DND-41 (cell line): ENCODE data around the gene FAM219A.
A peak's percentile ranks its signal among the peaks of the same experiment; 100 is the strongest.

Experiments
- ATAC-seq: fragments of 200-7000 bp; cut with Tn5 transposase; 3 replicates; pipeline ENCODE4 v1.9.1; 2021; ENCODE audit warnings: low read depth; ENCODE audit not compliant: insufficient read depth
- DNase-seq: peaks from one replicate; pipeline ENCODE4 v3.0.0-alpha.2; 2020
- H2AFZ ChIP-seq: 2 replicates; pipeline ENCODE4 v1.6.0; 2012; ENCODE audit warnings: low read depth, low read length
- H3K27ac ChIP-seq: 2 replicates; pipeline ENCODE4 v1.5.1; 2012; ENCODE audit warnings: low read length, inconsistent platforms
- H3K27me3 ChIP-seq: fragments of 200-600 bp; sonication (generic); 2 replicates; pipeline ENCODE4 v1.6.0; 2012; ENCODE audit warnings: low read length, mild to moderate bottlenecking, inconsistent platforms; ENCODE audit not compliant: insufficient read depth, poor library complexity
- H3K36me3 ChIP-seq: 2 replicates; pipeline ENCODE4 v1.5.1; 2012; ENCODE audit warnings: low read length, inconsistent platforms; ENCODE audit not compliant: insufficient read depth
- H3K4me1 ChIP-seq: 2 replicates; pipeline ENCODE4 v1.5.1; 2012; ENCODE audit warnings: mild to moderate bottlenecking, low read length; ENCODE audit not compliant: insufficient read depth
- H3K4me2 ChIP-seq: 2 replicates; pipeline ENCODE4 v1.6.0; 2012; ENCODE audit warnings: mild to moderate bottlenecking, moderate library complexity, low read length, inconsistent platforms; ENCODE audit not compliant: insufficient read depth
- H3K4me3 ChIP-seq, 2 experiments: fragments of 200-600 bp in 1 of 2; shearing (Covaris generic) in 1 of 2; 2 replicates each; pipeline ENCODE4 v1.5.1; 2012 to 2016; ENCODE audit warnings: inconsistent platforms in 2 of 2, low read length in 2 of 2, mild to moderate bottlenecking in 2 of 2, low read depth in 1 of 2, moderate library complexity in 1 of 2
- H3K79me2 ChIP-seq: 2 replicates; pipeline ENCODE4 v1.6.0; 2012; ENCODE audit warnings: low read length, inconsistent platforms; ENCODE audit not compliant: insufficient read depth
- H3K9ac ChIP-seq: 2 replicates; pipeline ENCODE4 v1.6.0; 2012; ENCODE audit warnings: low read depth, mild to moderate bottlenecking, inconsistent platforms, low read length, moderate library complexity
- H3K9me3 ChIP-seq: 2 replicates; pipeline ENCODE4 v1.5.1; 2012; ENCODE audit warnings: low read length, moderate library complexity, mild to moderate bottlenecking, inconsistent platforms; ENCODE audit not compliant: insufficient read depth, severe bottlenecking
- H4K20me1 ChIP-seq: 2 replicates; pipeline ENCODE4 v1.6.0; 2012; ENCODE audit warnings: low read length; ENCODE audit not compliant: insufficient read depth
- EZH2 ChIP-seq: IDR thresholded peaks from 3 replicates; pipeline ENCODE4 v1.6.1; 2012; ENCODE audit warnings: borderline replicate concordance, low read depth, mild to moderate bottlenecking, moderate library complexity, low read length, inconsistent platforms; ENCODE audit not compliant: severe bottlenecking
- TF ChIP-seq, protein P1 (sequence below): IDR thresholded peaks from 2 replicates; pipeline ENCODE4 v1.5.1; 2012; ENCODE audit warnings: borderline replicate concordance, low read length, moderate library complexity, mild to moderate bottlenecking; ENCODE audit not compliant: poor library complexity, severe bottlenecking; ENCODE audit errors: extremely low read depth

Gene FAM219A

DNA sequence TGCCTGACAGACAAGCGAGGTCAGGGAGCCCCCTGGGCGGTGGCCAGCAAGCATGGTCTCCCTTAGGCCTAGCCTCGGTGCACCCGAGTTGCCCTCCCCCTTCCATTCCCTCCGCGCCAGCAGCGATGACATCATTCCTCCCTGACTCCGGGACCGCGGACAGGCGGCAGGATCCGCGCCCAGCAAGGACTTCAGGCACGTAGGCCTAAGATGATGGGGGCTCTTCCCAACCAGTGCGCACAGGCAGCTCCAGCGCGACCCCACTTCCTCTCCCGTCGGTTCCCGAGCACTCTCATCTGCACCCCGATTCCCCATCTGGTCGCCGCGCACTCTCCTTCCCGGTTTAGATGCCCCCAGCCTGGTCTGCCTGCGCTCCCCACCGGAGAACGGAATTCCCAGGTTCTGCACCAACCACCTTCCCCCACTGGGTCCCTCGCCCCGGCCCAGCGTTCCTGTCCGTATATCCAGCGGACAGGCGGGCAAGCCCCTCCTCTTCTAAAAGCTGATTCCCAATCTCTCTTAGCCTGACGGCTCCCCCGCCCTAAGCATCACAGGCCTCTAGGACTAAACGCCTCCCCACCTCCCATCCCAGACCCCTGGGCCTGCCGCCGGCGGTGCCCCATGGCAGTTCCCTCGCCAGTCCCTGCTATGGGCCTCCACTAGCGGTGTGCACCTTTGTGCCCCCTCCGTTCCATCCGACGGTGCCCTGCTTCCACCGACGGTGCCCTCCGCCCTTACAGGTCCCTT is 931 bp downstream of the FAM219A start:
- peaks cover 35% of the 10 kb centered on the region for H4K20me1 ChIP-seq
- peak overlapping the region; percentile 55 for H3K27ac ChIP-seq
- TF ChIP-seq EZH2 = no peak
- TF ChIP-seq, protein P1, sequence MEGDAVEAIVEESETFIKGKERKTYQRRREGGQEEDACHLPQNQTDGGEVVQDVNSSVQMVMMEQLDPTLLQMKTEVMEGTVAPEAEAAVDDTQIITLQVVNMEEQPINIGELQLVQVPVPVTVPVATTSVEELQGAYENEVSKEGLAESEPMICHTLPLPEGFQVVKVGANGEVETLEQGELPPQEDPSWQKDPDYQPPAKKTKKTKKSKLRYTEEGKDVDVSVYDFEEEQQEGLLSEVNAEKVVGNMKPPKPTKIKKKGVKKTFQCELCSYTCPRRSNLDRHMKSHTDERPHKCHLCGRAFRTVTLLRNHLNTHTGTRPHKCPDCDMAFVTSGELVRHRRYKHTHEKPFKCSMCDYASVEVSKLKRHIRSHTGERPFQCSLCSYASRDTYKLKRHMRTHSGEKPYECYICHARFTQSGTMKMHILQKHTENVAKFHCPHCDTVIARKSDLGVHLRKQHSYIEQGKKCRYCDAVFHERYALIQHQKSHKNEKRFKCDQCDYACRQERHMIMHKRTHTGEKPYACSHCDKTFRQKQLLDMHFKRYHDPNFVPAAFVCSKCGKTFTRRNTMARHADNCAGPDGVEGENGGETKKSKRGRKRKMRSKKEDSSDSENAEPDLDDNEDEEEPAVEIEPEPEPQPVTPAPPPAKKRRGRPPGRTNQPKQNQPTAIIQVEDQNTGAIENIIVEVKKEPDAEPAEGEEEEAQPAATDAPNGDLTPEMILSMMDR = no peak
- H2AFZ ChIP-seq = peak overlapping the region; percentile 55
- H3K36me3 ChIP-seq = no peaks in the 10 kb centered on the region
- no peak for DNase-seq
- H3K9me3 ChIP-seq = no peaks in the 10 kb centered on the region
- H3K79me2 ChIP-seq = peaks cover 33% of the 10 kb centered on the region
- no peak for ATAC-seq
- peaks cover 5% of the 10 kb centered on the region for H3K27me3 ChIP-seq
- peak overlapping the region; percentile 65 for H3K9ac ChIP-seq
- peak overlapping the region; percentile 96 for H3K4me2 ChIP-seq
- peak overlapping the region; percentile 63 to 95; a peak in 3 of 4 replicates for H3K4me3 ChIP-seq
- H3K4me1 ChIP-seq = peaks cover 26% of the 10 kb centered on the region

- H3K4me1 ChIP-seq = peaks cover 26% of the 10 kb centered on the region
- peaks cover 33% of the 10 kb centered on the region for H3K79me2 ChIP-seq
- H4K20me1 ChIP-seq = peaks cover 41% of the 10 kb centered on the region
- H3K9ac ChIP-seq = peak overlapping the region; percentile 65; the same call in 1 of the 2 replicates
- H3K9me3 ChIP-seq = no peaks in the 10 kb centered on the region
- H3K4me2 ChIP-seq = peak overlapping the region; percentile 96
- no peaks in the 10 kb centered on the region for H3K36me3 ChIP-seq
- TF ChIP-seq, protein P1 = no peak
- TF ChIP-seq EZH2 = no peak
- ATAC-seq (no peak), DNase-seq (no peak)
- no peak overlapping the region; the same call in 1 of the 2 replicates for H3K27ac ChIP-seq
- H3K27me3 ChIP-seq = peaks cover 2% of the 10 kb centered on the region
- H2AFZ ChIP-seq = no peak overlapping the region
- H3K4me3 ChIP-seq = peak overlapping the region in 1 of 2 experiments; percentile 95; a peak in 2 of 4 replicates
These were observed 1.6 kb downstream of the FAM219A start for GRCh38 chr9:34456746-34457145.

GRCh38 chr9:34456151-34456550 is 2.2 kb downstream of the FAM219A start:
- no peak overlapping the region for H3K27ac ChIP-seq
- TF ChIP-seq EZH2 = no peak
- TF ChIP-seq, protein P1 = no peak
- H3K9me3 ChIP-seq = no peaks in the 10 kb centered on the region
- H3K4me3 ChIP-seq = no peak overlapping the region
- peaks cover 38% of the 10 kb centered on the region for H3K79me2 ChIP-seq
- no peak overlapping the region for H3K9ac ChIP-seq
- peak overlapping the region; percentile 96; the same call in 1 of the 2 replicates for H3K4me2 ChIP-seq
- H3K4me1 ChIP-seq = peaks cover 26% of the 10 kb centered on the region
- no peak for DNase-seq
- peaks cover 47% of the 10 kb centered on the region for H4K20me1 ChIP-seq
- H3K36me3 ChIP-seq = no peaks in the 10 kb centered on the region
- no peak for ATAC-seq
- H2AFZ ChIP-seq = no peak overlapping the region
- peaks cover 2% of the 10 kb centered on the region for H3K27me3 ChIP-seq
